ENCODE data around the gene UMAD1.

Gene UMAD1

GRCh38 chr7:7640221-7641128 is at the start of gene UMAD1:
TSS of gene UMAD1 (plus strand) at chr7:7640752. CDS start at chr7:7673372, 32,620 bp downstream.
- DNase-seq (ENCODE audit: low read depth): peak; percentile 97

- DNase-seq (ENCODE audit: low read depth): no peak
These were observed 45.1 kb upstream of the UMAD1 start for GRCh38 chr7:7595451-7595850.

- no peak for DNase-seq (ENCODE audit: low read depth)
These were observed 44.4 kb upstream of the UMAD1 start for GRCh38 chr7:7596176-7596575.

- DNase-seq (ENCODE audit: low read depth): no peak
These were observed 33.5 kb upstream of the UMAD1 start for GRCh38 chr7:7607010-7607409.

- DNase-seq (ENCODE audit: low read depth): no peak
These were observed 31.2 kb upstream of the UMAD1 start for GRCh38 chr7:7609330-7609729.

GRCh38 chr7:7612519-7612918 is 28.0 kb upstream of the UMAD1 start:
- DNase-seq (ENCODE audit: low read depth): no peak

GRCh38 chr7:7613210-7613609 is 27.3 kb upstream of the UMAD1 start:
- DNase-seq (ENCODE audit: low read depth): no peak

- no peak for DNase-seq (ENCODE audit: low read depth)
These were observed 26.4 kb upstream of the UMAD1 start for GRCh38 chr7:7614018-7614741.

- no peak for DNase-seq (ENCODE audit: low read depth)
These were observed 23.0 kb upstream of the UMAD1 start for GRCh38 chr7:7617550-7617949.

GRCh38 chr7:7618410-7618809 is 22.1 kb upstream of the UMAD1 start:
- DNase-seq (ENCODE audit: low read depth): no peak

GRCh38 chr7:7620236-7620635 is 20.3 kb upstream of the UMAD1 start:
- DNase-seq (ENCODE audit: low read depth): no peak

- DNase-seq (ENCODE audit: low read depth): no peak
These were observed 19.8 kb upstream of the UMAD1 start for GRCh38 chr7:7620644-7621210.

- no peak for DNase-seq (ENCODE audit: low read depth)
These were observed 12.1 kb upstream of the UMAD1 start for GRCh38 chr7:7628476-7628875.

GRCh38 chr7:7630626-7631329 is 9.8 kb upstream of the UMAD1 start:
- DNase-seq (ENCODE audit: low read depth): no peak

- DNase-seq (ENCODE audit: low read depth): no peak
These were observed 1.1 kb upstream of the UMAD1 start for GRCh38 chr7:7639421-7639820.

- DNase-seq (ENCODE audit: low read depth): peak; percentile 49
These were observed 718 bp upstream of the UMAD1 start for GRCh38 chr7:7639847-7640220.

GRCh38 chr7:7641129-7641663 is 644 bp downstream of the UMAD1 start:
- DNase-seq (ENCODE audit: low read depth): no peak

GRCh38 chr7:7642081-7642480 is 1.5 kb downstream of the UMAD1 start:
- DNase-seq (ENCODE audit: low read depth): no peak

- DNase-seq (ENCODE audit: low read depth): no peak
These were observed 7.0 kb downstream of the UMAD1 start for GRCh38 chr7:7647495-7648036.

GRCh38 chr7:7650682-7651206 is 10.2 kb downstream of the UMAD1 start:
- DNase-seq (ENCODE audit: low read depth): no peak

GRCh38 chr7:7651479-7651878 is 10.9 kb downstream of the UMAD1 start:
- DNase-seq (ENCODE audit: low read depth): no peak
